ENCODE measurements around the gene RPRM. TPM values are rescaled to one million over a fixed set of nuclear protein-coding genes. Genes with fewer than 3 reads are reported as not detected.

RPRM gene
- total and polyA plus RNA-seq, 2 of the 13 experiments (the other 11 are each of a cell fraction or from before 2014, with no cell fraction given) = not detected

DNA sequence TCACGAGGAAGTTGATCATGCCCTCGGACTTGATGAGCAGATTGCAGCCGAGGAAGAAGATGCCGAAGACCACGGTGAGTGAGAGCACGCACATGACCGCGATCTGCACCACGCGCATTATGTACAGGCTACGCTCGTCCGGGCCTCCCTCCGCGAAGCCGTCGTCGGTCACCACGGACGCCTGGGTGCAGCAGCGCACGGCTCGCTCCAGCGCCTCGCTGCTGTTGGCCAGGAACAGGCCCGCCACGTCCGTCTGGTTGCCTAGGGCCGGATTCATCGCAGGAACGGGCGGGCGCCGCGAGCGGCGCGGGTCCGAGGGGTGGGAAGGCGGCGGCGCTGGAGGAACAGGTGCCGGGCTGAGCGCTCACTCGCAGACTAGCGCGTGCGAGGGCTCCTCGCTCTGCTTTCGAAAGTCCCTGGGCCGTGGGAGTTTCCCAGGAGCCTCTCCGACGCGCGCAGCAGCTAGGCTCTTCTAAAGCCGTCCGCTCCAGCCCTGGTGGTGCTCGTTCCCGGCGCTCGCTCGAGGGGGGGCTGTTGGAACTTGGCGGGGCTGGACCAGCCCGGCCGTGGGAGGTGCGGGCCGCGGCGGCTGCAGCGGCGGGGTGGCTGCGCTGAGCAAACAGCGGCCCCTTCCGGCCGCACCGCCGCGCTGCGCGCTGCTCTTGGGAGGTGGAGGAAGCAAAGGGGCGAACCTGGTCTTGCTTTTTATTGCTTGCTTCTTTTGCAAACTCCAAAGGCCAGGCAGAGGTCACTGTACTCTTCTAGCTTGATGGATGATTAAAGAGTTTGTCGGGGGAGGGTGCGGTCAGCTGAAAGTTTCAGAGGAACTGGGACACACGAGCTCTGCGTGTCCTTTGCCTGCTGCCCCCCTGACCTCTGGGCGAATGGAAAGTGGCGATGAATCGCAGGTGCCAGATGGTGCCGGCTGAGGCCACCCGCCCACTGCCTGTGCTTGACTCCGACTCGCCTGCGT, at the start of gene RPRM (continued):
- TF ChIP-seq SOX6 (IDR thresholded peaks at IDR 0.05) = no peak
- TF ChIP-seq SOX6 (CRISPR knock-in tag; IDR thresholded peaks at IDR 0.05) = peak; percentile 51
- TF ChIP-seq ZFP36L1 (CRISPR knock-in tag; IDR thresholded peaks at IDR 0.05) = no peak
- no peak for TF ChIP-seq ZNF839 (CRISPR knock-in tag; IDR thresholded peaks at IDR 0.05; ENCODE audit: borderline replicate concordance)
- TF ChIP-seq ZNF7 (CRISPR knock-in tag; IDR thresholded peaks at IDR 0.05) = no peak
- TF ChIP-seq PAWR (CRISPR knock-in tag; IDR thresholded peaks at IDR 0.05; ENCODE audit: borderline replicate concordance) = no peak
- TF ChIP-seq ZNF570 (CRISPR knock-in tag; IDR thresholded peaks at IDR 0.05; ENCODE audit: borderline replicate concordance) = no peak
- no peak for TF ChIP-seq ZNF605 (CRISPR knock-in tag; IDR thresholded peaks at IDR 0.05)
- no peak for TF ChIP-seq HOXA9 (CRISPR knock-in tag; IDR thresholded peaks at IDR 0.05; ENCODE audit: borderline replicate concordance)
- TF ChIP-seq ZNF235 (CRISPR knock-in tag; IDR thresholded peaks at IDR 0.05; ENCODE audit: borderline replicate concordance) = peak; percentile 92; the same call in 1 of the 2 replicates
- TF ChIP-seq ZNF468 (CRISPR knock-in tag; IDR thresholded peaks at IDR 0.05) = no peak
- TF ChIP-seq SRSF4 (IDR thresholded peaks at IDR 0.05; ENCODE audit: low read depth, low read length, poor library complexity, severe bottlenecking) = no peak
- 0 out of 2 replicates have a peak, but pooled peaks have one; percentile 49 for TF ChIP-seq ZNF766 (CRISPR knock-in tag; IDR thresholded peaks at IDR 0.05; ENCODE audit: borderline replicate concordance)
- 0 out of 2 replicates have a peak, but pooled peaks have one; percentile 28 for TF ChIP-seq ZSCAN20 (CRISPR knock-in tag; IDR thresholded peaks at IDR 0.05; ENCODE audit: borderline replicate concordance)
- no peak for TF ChIP-seq ZNF790 (CRISPR knock-in tag; IDR thresholded peaks at IDR 0.05; ENCODE audit: borderline replicate concordance)
- TF ChIP-seq, protein P1, sequence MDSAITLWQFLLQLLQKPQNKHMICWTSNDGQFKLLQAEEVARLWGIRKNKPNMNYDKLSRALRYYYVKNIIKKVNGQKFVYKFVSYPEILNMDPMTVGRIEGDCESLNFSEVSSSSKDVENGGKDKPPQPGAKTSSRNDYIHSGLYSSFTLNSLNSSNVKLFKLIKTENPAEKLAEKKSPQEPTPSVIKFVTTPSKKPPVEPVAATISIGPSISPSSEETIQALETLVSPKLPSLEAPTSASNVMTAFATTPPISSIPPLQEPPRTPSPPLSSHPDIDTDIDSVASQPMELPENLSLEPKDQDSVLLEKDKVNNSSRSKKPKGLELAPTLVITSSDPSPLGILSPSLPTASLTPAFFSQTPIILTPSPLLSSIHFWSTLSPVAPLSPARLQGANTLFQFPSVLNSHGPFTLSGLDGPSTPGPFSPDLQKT (CRISPR knock-in tag; IDR thresholded peaks at IDR 0.05; ENCODE audit: borderline replicate concordance) = no peak
- TF ChIP-seq EHMT2 (IDR thresholded peaks at IDR 0.05; ENCODE audit: borderline replicate concordance, low read depth, low read length) = no peak
- no peak for TF ChIP-seq ZNF747 (CRISPR knock-in tag; IDR thresholded peaks at IDR 0.05; ENCODE audit: borderline replicate concordance)
- no peak for TF ChIP-seq NFATC3 (CRISPR knock-in tag; IDR thresholded peaks at IDR 0.05)
- TF ChIP-seq POGZ (CRISPR knock-in tag; IDR thresholded peaks at IDR 0.05) = peak; percentile 62
- TF ChIP-seq TOE1 (CRISPR knock-in tag; IDR thresholded peaks at IDR 0.05) = no peak
- TF ChIP-seq SIN3A (IDR thresholded peaks at IDR 0.05; ENCODE audit: borderline replicate concordance, low read depth, low read length) = no peak
- TF ChIP-seq ZNF510 (CRISPR knock-in tag; IDR thresholded peaks at IDR 0.05; ENCODE audit: low read depth) = no peak
- TF ChIP-seq DPF2 (CRISPR knock-in tag; IDR thresholded peaks at IDR 0.05; ENCODE audit: borderline replicate concordance, low read depth) = no peak
- TF ChIP-seq, protein P2, sequence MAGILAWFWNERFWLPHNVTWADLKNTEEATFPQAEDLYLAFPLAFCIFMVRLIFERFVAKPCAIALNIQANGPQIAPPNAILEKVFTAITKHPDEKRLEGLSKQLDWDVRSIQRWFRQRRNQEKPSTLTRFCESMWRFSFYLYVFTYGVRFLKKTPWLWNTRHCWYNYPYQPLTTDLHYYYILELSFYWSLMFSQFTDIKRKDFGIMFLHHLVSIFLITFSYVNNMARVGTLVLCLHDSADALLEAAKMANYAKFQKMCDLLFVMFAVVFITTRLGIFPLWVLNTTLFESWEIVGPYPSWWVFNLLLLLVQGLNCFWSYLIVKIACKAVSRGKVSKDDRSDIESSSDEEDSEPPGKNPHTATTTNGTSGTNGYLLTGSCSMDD (CRISPR knock-in tag; IDR thresholded peaks at IDR 0.05) = no peak
- TF ChIP-seq, protein P3, sequence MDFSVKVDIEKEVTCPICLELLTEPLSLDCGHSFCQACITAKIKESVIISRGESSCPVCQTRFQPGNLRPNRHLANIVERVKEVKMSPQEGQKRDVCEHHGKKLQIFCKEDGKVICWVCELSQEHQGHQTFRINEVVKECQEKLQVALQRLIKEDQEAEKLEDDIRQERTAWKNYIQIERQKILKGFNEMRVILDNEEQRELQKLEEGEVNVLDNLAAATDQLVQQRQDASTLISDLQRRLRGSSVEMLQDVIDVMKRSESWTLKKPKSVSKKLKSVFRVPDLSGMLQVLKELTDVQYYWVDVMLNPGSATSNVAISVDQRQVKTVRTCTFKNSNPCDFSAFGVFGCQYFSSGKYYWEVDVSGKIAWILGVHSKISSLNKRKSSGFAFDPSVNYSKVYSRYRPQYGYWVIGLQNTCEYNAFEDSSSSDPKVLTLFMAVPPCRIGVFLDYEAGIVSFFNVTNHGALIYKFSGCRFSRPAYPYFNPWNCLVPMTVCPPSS (IDR thresholded peaks at IDR 0.05) = no peak
- TF ChIP-seq ZNF160 (CRISPR knock-in tag; IDR thresholded peaks at IDR 0.05) = 0 out of 2 replicates have a peak, but pooled peaks have one; percentile 79

Measured in HepG2 (cell line).